ENCODE measurements around the gene CSTPP1.
"Not testable (repeated sequence)": the region's sequence is repeated elsewhere in the genome, so short reads cannot be mapped to it uniquely, and the experiment has no call there.

Gene CSTPP1

DNA sequence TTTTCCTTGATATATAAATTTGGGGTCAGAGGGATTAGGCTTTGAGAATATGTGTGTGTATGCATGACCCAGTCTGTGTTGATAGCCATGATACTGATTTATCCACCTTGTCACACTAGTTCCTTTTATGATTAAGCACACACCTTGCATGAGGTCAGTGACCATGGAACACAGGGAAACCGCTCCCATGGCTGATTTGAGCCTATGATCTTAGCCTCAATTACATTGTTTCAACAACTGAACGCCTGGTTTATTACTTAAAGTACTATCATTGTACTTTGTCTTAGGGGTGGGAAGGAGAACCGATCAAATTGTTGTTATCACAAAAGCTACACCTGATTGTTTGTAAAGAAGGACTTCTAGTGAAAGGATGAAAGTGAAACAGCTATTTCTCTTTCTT is 169.4 kb downstream of the CSTPP1 start:
- no peak for DNase-seq

DNA sequence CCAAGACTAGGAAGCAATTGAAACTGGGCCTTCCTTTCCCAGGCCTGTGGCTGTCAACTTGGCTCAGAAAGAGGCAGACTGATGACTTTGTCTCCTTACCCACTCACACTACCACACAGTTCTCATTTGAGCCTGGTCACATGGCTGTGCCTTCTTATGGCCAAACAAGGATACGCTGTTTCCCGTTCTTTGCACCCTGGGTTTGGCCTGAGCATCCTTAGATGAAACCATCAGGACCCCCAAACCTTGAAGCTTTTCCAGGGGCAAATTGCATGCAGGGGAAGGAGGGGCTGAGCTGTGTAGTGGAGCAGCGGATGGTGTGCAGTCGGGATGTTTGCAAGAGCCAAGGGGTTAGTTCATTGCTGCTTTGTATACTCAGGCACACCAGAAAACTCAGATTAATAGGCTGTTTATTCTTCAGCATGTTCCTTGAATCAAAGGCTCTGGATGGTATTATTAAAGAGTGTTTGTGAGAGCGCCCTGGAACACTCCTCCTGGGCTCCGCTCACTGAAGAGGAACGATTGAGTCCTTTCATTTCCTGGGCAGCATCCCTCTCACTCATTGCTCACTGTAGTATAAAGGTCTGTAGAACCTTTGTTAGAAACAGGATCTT is 170.3 kb downstream of the CSTPP1 start:
- DNase-seq: no peak

DNA sequence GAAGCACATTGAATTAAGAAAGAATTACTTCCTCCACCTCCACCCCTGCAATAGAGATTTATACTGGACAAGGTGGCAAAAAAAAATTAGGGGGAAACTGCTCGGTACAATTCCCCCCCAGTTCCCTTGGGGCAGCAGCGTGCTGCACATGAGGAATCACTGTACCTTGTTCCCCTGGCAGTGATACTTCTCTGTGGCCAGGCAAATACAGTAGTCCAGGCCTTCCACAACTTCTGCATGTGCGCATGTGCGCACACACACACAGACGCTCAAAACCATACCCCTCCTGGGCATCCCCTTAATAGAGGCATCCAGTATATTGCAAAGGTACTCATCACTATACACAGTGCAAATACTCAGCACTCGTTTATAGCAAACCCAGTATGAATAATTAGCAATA is 171.2 kb downstream of the CSTPP1 start:
- no peak for DNase-seq

DNA sequence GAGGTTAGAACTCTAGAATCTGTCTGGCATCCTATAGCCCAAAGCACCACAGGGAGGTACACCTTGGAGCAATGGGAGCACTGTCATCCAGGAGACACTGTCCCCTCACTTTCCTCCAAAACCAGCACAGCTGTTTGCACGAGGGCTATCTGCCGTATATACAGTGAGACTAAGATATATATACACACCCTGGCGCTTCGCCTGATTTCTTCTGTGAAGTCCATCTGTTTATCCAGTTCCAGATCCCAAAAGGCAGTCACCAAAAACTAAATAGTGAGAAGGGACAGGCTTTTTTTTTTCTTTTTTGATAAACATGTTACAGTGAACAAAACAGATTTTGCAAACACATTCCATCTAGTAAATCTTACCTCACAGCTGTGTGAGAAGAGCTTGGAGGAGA is 171.7 kb downstream of the CSTPP1 start:
- no peak for DNase-seq

DNA sequence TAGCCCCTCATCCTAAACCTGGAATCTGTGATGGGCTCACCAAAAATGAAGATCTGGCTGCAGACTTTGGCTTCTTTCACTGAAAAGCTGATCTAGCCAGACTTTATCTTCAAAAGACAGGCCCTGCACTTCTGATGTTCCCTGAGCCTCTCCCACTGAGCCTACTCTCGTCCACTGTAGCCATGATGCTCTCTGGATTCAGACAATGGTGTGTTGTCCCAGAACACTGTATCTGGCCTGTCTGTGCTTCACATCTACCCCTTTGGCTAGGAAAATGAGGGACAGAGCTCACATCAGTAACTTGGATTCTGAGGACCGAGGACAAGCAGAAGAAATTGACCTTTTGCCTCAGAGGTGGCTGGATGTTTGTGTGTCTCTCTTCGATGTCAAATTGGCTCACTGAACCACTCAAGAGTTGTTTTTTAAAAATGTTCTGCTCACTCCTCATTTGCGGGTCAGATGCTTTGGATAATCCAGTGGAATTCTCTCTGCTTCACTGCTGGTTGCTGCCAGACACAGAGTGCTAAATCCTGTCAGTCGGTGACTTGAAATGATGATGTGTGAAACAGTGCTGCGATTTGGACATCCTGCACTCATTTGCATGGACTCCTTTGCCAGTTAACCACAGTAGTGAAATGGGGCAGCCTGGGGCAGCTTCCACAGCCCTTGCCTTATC is 172.6 kb downstream of the CSTPP1 start:
- no peak for DNase-seq

DNA sequence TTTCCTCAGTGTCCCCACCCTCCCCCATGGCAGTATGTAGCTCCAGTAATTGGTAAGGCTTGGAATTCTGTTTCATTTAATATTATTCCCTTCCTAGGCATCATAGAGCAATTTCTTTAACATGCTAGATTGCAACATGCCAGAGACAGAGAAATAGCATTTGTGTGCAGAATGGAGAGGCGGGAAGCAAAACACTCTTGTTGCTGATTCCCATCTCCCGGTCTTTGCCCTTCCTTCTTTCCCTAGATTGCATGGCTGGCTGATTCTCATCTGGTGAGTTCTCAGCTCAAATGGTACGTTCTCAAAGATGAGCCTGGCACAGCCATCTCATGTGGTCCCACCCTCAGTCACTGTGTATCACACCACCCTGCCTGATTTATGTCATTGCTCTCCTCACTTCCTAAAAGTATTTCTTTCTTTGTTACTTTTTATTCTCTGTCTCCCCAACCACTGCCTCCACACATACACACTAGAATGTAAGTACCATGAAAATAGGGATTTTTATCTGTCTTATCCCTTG is 173.2 kb downstream of the CSTPP1 start:
- DNase-seq: no peak

DNA sequence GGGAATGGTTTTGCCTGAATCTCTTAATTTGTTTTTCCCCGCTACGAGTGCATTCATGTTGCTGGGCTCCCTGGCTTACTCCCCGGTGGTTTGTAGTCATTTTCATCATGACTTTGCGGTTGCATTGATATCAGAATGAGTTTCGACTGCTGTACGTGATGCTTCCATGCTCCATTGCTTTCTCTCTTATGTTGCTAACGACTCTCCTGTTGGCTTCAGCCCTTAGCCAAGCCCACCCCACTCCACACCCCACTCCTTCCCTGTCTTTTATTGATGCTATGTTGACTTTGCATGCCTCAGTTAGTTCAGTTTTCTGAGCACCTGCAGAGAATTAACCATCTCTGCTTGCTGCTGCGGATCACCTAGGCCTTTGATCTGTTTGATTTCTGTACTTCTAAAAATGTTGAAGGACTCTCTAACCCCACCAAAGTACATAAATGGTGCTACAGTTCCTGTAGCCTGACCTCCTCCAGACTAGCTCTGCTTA is 174.8 kb downstream of the CSTPP1 start:
- DNase-seq: no peak

DNA sequence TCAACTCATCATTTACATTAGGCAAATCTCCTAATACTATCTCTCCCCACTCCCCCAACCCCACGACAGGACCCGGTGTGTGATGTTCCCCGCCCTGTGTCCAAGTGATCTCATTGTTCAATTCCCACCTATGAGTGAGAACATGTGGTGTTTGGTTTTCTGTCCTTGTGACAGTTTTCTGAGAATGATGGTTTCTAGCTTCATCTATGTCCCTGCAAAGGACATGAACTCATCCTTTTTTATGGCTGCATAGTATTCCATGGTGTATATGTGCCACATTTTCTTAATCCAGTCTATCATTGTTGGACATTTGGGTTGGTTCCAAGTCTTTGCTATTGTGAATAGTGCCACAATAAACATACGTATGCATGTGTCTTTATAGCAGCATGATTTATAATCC is 176.4 kb downstream of the CSTPP1 start:
- DNase-seq: not testable (repeated sequence)

DNA sequence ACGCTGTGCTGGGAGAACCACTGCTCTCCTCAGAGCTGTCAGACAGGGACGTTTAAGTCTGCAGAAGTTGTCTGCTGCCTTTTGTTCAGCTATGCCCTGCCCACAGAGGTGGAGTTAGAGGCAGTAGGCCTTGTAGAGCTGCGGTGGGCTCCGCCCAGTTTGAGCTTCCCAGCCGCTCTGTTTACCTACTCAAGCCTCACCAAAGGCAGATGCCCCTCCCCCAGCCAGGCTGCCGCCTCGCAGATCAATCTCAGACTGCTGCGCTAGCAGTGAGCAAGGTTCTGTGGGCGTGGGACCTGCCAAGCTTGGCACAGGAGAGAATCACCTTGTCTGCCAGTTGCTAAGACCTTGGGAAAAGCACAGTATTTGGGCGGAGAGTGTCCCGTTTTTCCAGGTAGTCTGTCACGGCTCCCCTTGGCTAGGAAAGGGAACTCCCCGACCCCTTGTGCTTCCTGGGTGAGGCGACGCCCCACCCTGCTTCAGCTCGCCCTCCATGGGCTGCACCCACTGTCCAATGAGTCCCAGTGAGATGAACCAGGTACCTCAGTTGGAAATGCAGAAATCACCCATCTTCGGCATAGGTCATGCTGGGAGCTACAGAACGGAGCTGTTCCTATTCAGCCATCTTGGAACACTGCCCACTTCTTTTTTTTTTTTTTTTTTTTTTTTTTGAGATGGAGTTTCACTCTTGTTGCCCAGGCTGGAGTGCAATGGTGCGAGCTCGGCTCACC is 182.6 kb downstream of the CSTPP1 start:
- peak; percentile 36 for DNase-seq

DNA sequence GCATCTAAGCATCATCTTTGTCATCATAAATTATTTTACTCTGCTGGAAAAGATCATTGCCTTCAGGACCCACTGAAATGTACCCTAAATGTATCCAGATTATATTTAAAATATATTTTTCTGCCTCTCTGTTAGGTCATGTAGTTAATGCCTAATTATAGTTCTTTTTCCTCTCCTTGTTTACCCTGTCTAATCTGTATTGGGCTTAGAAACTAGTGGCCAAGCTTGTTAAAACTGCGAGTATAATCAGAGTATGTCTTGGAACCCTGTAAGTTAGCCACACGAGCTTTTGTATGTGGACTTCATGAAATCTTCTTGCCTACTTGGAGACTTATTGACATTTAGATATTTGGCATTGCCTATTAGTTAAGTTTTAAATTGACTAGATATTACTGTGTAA is 184.5 kb downstream of the CSTPP1 start:
- no peak for DNase-seq

DNA sequence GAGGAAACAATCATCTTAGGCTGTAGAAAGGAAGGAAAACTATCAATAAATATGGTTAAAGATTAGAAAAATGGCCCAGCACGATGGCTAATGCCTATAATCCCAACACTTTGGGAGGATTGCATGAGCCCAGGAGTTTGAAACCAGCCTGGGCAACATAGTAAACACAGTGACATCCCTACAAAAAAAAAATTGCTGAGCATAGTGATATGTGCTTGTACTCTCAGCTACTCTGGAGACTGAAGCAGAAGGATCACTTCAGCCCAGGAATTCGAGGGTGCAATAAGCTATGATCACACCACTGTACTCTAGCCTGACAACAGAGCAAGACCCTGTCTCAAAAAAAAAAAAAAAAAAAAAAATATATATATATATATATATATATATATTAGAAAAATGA is 185.2 kb downstream of the CSTPP1 start:
- DNase-seq: no peak

DNA sequence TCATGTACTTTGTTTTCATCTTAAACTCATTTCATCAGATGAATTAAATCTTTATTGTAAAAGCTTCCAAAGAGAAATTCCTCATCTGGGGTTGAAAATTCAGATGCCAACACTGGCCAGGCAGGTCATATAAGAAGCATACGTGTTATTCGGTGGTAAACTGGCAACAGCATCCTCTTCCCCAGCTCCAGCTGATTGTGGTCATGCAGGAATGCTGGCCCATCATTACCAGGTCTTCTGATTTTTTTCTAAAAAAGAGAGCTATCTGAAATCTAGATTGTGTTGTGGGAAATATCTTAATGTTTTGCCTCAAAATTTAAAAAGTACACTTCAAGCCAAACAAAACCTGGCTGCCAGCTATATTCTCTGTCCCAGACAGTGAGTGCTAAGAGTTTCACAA is 186.5 kb downstream of the CSTPP1 start:
- DNase-seq: no peak

DNA sequence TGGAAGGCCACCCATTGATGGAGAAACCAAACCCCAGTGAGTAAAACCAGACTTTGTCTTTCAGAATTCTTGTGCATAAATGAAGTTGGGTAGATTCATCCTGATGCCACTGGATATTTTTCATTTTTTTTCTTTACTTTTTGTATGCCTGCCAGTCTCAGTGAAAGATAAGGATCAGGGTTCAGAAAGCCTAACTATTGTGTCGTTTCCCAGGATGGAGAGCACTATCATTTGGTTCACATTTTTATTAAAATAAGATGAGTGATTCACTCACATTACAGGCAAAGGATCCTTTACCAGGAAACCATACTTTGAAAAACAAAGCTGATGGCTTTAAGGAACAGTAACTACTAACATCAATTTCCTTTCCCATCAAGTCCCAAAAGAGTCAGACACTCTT is 188.1 kb downstream of the CSTPP1 start:
- DNase-seq: no peak

DNA sequence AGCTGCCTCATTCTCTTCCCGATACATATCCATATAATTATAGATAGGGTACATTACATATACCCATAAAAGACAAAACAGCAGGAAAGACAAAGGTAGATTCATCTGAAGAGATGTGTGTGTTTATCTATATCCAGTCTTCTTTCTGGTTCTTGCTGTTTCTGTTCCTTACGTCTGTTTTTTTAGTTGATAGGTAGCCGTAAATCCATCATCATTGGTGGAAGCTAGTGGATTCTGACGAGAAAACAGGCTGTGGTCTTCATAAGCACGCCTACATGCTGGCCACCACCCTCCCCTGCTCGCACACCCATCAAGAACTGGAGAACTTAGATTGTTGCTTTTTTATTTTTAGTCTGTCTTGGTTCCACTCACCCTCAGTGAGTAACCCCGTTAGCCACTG is 188.5 kb downstream of the CSTPP1 start:
- DNase-seq: no peak

DNA sequence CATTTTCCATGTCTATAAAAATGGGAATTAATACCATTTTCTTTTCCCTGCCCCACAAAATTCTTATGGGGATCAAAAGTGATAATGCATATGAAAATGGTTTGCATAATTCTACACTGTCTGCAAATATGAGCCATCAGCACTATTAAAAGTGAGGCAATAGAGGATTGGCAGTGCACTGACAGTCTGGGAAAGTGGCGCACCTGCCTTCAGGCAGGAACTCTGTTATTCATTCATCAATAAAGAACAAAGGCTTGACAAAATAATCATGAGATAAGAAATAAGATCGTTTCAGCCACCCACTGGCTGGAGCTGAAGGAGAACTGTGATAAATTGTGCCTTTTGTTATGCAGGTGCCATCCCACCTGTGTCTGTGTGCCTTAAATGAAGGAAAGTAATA is 190.7 kb downstream of the CSTPP1 start:
- no peak for DNase-seq

DNA sequence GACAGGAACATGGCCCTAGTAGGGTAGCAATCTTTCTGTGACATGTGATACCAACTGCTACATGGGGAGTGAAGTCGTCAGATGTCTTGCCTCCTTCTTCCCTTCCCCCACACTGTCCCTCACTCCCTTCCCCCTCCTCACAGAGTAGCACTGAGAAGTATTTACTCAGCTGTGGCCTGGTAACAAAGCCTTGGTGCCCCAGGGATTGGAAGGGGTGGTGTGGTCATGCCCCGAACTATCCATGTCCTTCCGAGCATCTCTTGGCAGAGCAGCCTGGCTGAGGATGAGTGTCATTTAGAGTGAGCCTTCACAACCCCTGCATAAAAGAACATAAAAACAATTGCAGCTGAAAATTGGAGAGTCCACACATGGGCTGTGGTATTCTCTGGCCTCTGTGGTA is 194.0 kb downstream of the CSTPP1 start:
- no peak for DNase-seq

DNA sequence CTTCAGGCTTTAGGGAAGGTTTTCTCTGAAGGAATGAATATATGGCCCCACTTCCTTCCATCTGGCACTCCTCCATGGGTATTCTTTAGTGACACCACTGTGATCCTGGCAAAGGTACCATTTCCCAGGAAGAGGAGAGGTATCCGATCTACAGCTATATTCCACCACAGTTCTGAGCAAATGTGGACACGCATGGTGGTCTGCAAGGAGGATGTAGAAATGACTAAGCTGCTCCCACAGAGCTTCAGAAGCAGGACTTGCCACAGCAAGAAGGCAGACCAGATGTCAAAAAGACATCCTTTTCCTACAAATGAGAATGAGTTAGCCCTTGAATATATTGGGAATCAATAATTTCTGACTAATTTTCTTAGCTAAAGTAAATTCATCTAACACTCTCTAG is 194.6 kb downstream of the CSTPP1 start:
- no peak for DNase-seq

DNA sequence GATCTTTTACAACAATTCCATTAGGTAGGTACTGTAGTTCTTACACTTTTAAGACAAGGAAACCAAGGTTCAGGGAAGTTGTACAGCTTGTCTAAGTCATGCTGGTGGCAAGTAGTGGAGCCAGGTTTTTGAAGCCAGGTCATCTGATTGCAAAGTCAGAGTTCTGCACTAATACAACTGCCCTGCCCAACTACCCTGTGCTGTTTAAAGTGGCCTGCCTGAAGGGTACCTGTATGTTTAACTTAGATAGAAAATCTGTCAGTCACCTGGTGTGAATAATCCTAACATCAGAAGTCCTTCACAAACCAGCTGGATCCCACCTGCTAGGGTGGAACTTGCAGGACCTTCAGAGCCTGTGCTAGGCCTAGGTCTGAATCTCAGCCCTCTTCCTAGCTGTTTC is 195.9 kb downstream of the CSTPP1 start:
- no peak for DNase-seq

DNA sequence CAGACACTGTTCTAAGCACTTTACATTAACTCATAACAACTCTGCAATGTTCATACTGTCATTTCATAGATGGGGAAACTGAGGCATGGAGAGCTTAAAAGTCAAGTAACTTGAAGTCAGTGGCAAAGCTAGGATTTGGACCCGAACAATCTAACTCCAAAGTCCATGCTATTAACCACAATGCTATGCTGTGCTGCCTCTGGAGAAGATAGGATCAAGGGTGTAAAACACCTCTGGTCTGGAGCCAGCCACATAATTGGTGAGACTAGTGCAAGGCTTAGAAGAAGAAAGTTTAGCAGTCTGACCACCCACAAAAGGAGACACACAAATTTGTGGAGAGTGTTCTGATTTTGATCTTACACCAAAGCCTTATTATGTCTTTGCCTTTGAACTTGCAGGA is 196.4 kb downstream of the CSTPP1 start:
- DNase-seq: no peak

DNA sequence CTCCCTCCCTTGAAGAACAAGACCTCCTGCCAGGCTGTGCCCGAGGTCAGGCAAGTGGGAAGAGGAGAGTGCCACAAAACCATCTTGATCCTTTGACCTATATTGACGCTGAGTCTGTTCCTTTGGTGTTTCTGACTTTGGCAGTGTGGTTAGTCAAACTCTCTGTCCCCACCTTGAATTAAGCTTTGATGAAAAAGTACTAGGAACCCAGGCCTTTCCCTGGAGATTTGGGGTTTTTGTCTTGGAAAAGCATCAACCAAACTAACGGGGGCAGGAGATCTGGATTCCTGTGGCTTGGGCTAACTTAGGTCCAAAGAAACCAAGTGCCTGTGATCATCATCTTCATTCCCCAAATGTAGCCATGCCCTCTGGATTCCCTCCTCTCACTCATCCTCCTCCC is 199.8 kb downstream of the CSTPP1 start:
- no peak for DNase-seq

DNA sequence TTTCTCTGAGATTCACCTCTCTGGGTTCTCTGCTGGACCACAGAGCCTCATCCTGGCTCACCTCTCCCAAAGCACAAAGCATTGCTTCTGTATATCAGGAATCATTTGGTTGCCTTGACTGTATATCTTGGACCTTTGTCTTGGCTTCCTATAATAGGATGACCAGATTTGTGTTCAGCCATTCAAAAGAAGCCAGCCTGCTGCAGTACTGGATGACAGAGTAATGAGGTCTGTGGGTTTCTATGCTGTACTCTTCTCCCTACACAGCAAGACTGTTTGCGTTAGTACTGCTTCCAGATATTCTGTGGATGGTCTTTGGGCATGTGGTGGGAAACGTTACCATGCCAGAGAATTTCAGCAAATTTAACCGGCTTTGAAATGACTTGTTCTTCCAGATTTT is 200.4 kb downstream of the CSTPP1 start:
- DNase-seq: no peak

DNA sequence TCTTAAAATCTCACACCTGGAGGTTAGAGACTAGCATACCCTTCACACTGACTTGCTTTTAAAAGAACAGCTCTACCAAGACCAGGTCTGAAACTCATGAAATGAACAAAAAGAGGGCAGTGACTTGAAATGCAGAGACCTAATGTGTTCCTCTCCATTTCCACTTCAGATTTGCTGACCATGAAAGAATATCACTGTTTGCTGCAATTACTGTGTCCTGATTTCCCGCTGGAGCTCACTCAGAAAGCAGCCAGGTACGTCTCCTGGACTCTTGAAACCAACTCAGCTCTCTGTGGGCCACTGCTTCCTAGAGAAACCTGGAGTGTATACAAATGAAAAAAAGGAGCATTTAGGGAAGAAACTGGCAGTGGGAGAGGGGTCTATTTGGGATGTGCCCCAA is 200.9 kb downstream of the CSTPP1 start:
- DNase-seq: no peak

DNA sequence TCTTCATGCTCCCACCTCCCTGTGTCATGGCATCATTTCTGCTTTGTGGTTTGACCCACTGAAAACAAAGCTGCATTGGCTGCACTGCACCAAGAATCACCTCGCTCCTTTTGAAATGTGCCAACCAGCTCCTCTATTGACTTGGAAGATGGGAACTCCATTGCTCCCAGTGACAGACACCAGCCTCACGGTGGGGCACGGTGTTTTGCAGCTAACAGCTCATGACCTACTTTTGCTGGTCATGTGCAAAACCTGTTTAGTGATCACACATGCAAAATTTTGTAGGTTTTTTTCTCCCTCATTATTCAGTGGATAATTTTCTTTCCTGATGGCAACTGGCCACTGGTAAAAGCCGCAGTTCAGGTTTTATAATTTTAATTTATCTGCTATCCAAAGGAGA is 203.3 kb downstream of the CSTPP1 start:
- DNase-seq: no peak

DNA sequence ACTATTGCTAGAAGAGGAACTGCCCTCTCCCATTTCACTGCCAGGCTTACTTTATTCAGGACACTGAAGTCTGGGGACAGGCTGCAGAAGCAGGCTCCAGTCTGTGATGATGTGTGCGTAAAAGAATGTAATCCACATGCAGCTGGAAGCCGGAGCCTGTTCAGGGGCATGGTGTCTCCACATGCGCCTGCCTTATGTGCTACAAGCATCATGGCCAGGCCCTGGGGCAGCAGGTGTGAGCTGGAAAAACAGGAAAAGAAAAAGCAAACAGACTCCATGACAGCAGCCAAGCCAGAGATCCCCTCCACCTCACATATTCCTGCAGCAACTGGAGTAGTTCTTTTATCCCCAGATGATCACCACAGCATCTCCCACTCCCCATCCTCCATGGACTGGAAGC is 206.8 kb downstream of the CSTPP1 start:
- DNase-seq: no peak

Measured in activated T-cell treated with anti-CD3 and anti-CD28 coated beads for 4 hours (primary cell).